K562 (cell line): Measurements from ENCODE around the gene SH2D3A. TPM values are rescaled to one million over a fixed set of nuclear protein-coding genes. Genes with fewer than 3 reads are reported as not detected.

Experiments used
- ARID1B ChIP-seq: fragments of 450-650 bp; IDR thresholded peaks from 2 replicates; pipeline ENCODE4 v1.6.1; 2016; ENCODE audit warnings: antibody characterized with exemption, mild to moderate bottlenecking, inconsistent platforms
- CHCHD3 ChIP-seq: fragments of 250-450 bp; sonication (Bioruptor Pico); IDR thresholded peaks from 2 replicates; pipeline ENCODE4 v2.1.2; 2022; ENCODE audit warnings: mild to moderate bottlenecking
- E2F1 ChIP-seq: sonication (generic); formaldehyde crosslinking; IDR thresholded peaks from 2 replicates; pipeline ENCODE4 v1.8.1; 2023; ENCODE audit warnings: mild to moderate bottlenecking, missing genetic modification reagents, moderate library complexity
- FOXM1 ChIP-seq, 2 experiments: fragments of 450-650 bp in 1 of 2; sonication (generic) in 1 of 2; formaldehyde crosslinking in 1 of 2; IDR thresholded peaks; 2 replicates each; pipeline versions ENCODE4 v1.6.1 to v1.9.0; 2017 to 2022; ENCODE audit warnings: low read depth in 2 of 2, mild to moderate bottlenecking in 2 of 2, missing genetic modification reagents in 1 of 2, moderate library complexity in 1 of 2
- GATAD2B ChIP-seq: fragments of 450-650 bp; IDR thresholded peaks from 2 replicates; pipeline ENCODE4 v1.6.1; 2017; ENCODE audit warnings: mild to moderate bottlenecking, borderline replicate concordance
- HOXB6 ChIP-seq: fragments of 250-450 bp; sonication (Bioruptor Pico); IDR thresholded peaks from 2 replicates; pipeline ENCODE4 v1.5.1; 2022; ENCODE audit warnings: mild to moderate bottlenecking, borderline replicate concordance
- KHSRP ChIP-seq: fragments of 450-650 bp; IDR thresholded peaks from 2 replicates; pipeline ENCODE4 v1.6.1; 2017
- MEF2A ChIP-seq: IDR thresholded peaks from 2 replicates; pipeline ENCODE4 v1.6.1; 2011; ENCODE audit warnings: low read depth, mild to moderate bottlenecking, low read length, moderate library complexity; ENCODE audit not compliant: control insufficient read depth
- NONO ChIP-seq, 2 experiments: fragments of 200-400 bp in 1 of 2; fragments of 450-650 bp in 1 of 2; formaldehyde crosslinking in 1 of 2; IDR thresholded peaks; 2 replicates each; pipeline ENCODE4 v1.6.1; 2017; ENCODE audit warnings: low read depth in 2 of 2, mild to moderate bottlenecking in 2 of 2, moderate library complexity in 2 of 2, low read length in 1 of 2
- POLR2B ChIP-seq: fragments of 450-650 bp; IDR thresholded peaks from 2 replicates; pipeline ENCODE4 v1.6.1; 2018; ENCODE audit warnings: low read depth; ENCODE audit not compliant: partially characterized antibody
- RBM14 ChIP-seq: fragments of 200-400 bp; formaldehyde crosslinking; IDR thresholded peaks from 2 replicates; pipeline ENCODE4 v1.6.1; 2018; ENCODE audit warnings: low read depth, mild to moderate bottlenecking, low read length, moderate library complexity, borderline replicate concordance; ENCODE audit not compliant: insufficient read depth
- SAFB ChIP-seq: fragments of 200-400 bp; formaldehyde crosslinking; IDR thresholded peaks from 2 replicates; pipeline ENCODE4 v1.6.1; 2017; ENCODE audit warnings: low read depth, low read length, borderline replicate concordance
- SLC30A9 ChIP-seq: fragments of 250-450 bp; sonication (Bioruptor Pico); IDR thresholded peaks from 2 replicates; pipeline ENCODE4 v1.8.0; 2022; ENCODE audit warnings: mild to moderate bottlenecking, moderate library complexity
- SMARCA4 ChIP-seq: fragments of 450-650 bp; IDR thresholded peaks from 2 replicates; pipeline ENCODE4 v1.6.1; 2016
- STAG1 ChIP-seq: sonication (generic); formaldehyde crosslinking; IDR thresholded peaks from 2 replicates; pipeline ENCODE4 v1.5.0; 2020; ENCODE audit warnings: missing genetic modification reagents, borderline replicate concordance
- ZBTB9 ChIP-seq: fragments of 450-650 bp; formaldehyde crosslinking; IDR thresholded peaks from 2 replicates; pipeline ENCODE4 v1.4.0; 2020; ENCODE audit warnings: mild to moderate bottlenecking, moderate library complexity
- ZMIZ1 ChIP-seq, 2 experiments: fragments of 150-350 bp in 1 of 2; IDR thresholded peaks; 2 replicates each; pipeline ENCODE4 v1.6.1; 2012 to 2016; ENCODE audit warnings: low read depth in 2 of 2, low read length in 2 of 2, mild to moderate bottlenecking in 1 of 2, moderate library complexity in 1 of 2
- ZNF217 ChIP-seq: sonication (generic); formaldehyde crosslinking; IDR thresholded peaks from 2 replicates; pipeline ENCODE4 v1.8.0; 2022; ENCODE audit warnings: mild to moderate bottlenecking, missing genetic modification reagents
- ZNF253 ChIP-seq: fragments of 250-450 bp; sonication (Bioruptor Pico); conservative IDR thresholded peaks from 2 replicates; pipeline ENCODE4 v1.6.1; 2021; ENCODE audit warnings: mild to moderate bottlenecking
- ZNF75A ChIP-seq: fragments of 450-650 bp; formaldehyde crosslinking; IDR thresholded peaks from 2 replicates; pipeline ENCODE4 v1.4.0; 2020; ENCODE audit warnings: mild to moderate bottlenecking
- ZNF77 ChIP-seq: fragments of 250-450 bp; sonication (Bioruptor Pico); IDR thresholded peaks from 2 replicates; pipeline ENCODE4 v1.5.0; 2020
- ZNF780A ChIP-seq: fragments of 250-450 bp; sonication (Bioruptor Pico); IDR thresholded peaks from 2 replicates; pipeline ENCODE4 v1.5.0; 2021; ENCODE audit warnings: mild to moderate bottlenecking
- ZSCAN29 ChIP-seq: fragments of 450-650 bp; IDR thresholded peaks from 2 replicates; pipeline ENCODE4 v1.6.1; 2017
- ZSCAN32 ChIP-seq: fragments of 450-650 bp; formaldehyde crosslinking; IDR thresholded peaks from 2 replicates; pipeline ENCODE4 v1.4.0; 2020; ENCODE audit warnings: mild to moderate bottlenecking, moderate library complexity
- polyA plus RNA-seq, 8 experiments: library from polyadenylated mRNA; depleted of rRNA in 4 of 8; stranded (reverse) in 5 of 8; unstranded in 3 of 8; fragments of >200 nt; fragmentation: Nextera tagmentation in 2 of 8; fragmentation: Illumina TruSeq in 1 of 8; extraction: Ambion mirVana in 2 of 8; extraction: Trizol in 1 of 8; gene quantifications; 2 replicates each; pipeline versions ENCODE4 v1.2.1 to v1.2.3, GENCODE V29; 2011 to 2014; ENCODE audit warnings: inconsistent platforms in 1 of 8, missing spikeins in 1 of 8
- total RNA-seq, 7 experiments: library from RNA; depleted of rRNA in 6 of 7; stranded (reverse); fragments of >200 nt in 6 of 7; fragmentation: Illumina TruSeq in 2 of 7; extraction: Trizol in 2 of 7; gene quantifications; 2 replicates each; pipeline versions ENCODE4 v1.2.1 to v1.2.3, GENCODE V29; 2011 to 2021; ENCODE audit warnings: low replicate concordance in 1 of 7

Gene SH2D3A
- total and polyA plus RNA-seq, 9 of the 15 experiments (the other 6 are each of a cell fraction or from before 2014, with no cell fraction given): 0.75 to 26.3 (median 8.9) TPM

- TF ChIP-seq ZSCAN32 (CRISPR knock-in tag) (no peak), RBM14 (no peak), FOXM1 (IDR thresholded peaks at IDR 0.05; ENCODE audit: low read depth) (no peak), FOXM1 (CRISPR knock-in tag; IDR thresholded peaks at IDR 0.05; ENCODE audit: low read depth) (no peak), POLR2B (peak; percentile 42), MEF2A (no peak), HOXB6 (CRISPR knock-in tag) (no peak), ZNF253 (no peak), GATAD2B (no peak), STAG1 (CRISPR knock-in tag) (peak; percentile 26; the same call in 1 of the 2 replicates), NONO (IDR thresholded peaks at IDR 0.05; ENCODE audit: low read depth in 2 of 2, low read length in 1 of 2) (no peak), ZNF217 (CRISPR knock-in tag) (no peak), SLC30A9 (CRISPR knock-in tag) (no peak), ZNF780A (CRISPR knock-in tag) (no peak), CHCHD3 (CRISPR knock-in tag) (no peak), ZNF77 (CRISPR knock-in tag) (no peak), ZMIZ1 (IDR thresholded peaks at IDR 0.05; ENCODE audit: low read depth in 2 of 2, low read length in 2 of 2) (no peak), ZNF75A (CRISPR knock-in tag) (no peak), E2F1 (CRISPR knock-in tag) (no peak), ZSCAN29 (no peak), SAFB (peak; percentile 30; the same call in 1 of the 2 replicates), KHSRP (no peak), SMARCA4 (no peak), ARID1B (no peak), ZBTB9 (CRISPR knock-in tag) (no peak; the same call in 1 of the 2 replicates)
Measured at GRCh38 chr19:6767357-6768235, at the start of gene SH2D3A (continued).
